Measurements from ENCODE around the gene ALMS1.
"Not testable (repeated sequence)": the region's sequence is repeated elsewhere in the genome, so short reads cannot be mapped to it uniquely, and the experiment has no call there.

Gene ALMS1

DNA sequence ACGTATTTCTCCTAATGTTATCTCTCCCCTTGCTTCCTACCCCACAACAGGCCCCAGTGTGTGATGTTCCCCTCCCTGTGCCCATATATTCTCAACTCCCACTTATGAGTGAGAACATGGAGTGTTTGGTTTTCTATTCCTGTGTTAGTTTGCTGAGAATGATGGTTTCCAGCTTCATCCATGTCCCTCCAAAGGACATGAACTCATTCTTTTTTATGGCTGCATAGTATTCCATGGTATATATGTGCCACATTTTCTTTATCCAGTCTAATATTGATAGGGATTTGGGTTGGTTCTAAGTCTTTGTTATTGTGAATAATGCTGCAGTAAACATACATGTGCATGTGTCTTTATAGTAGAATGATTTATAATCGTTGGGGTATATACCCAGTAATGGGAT lies 119.2 kb downstream of the ALMS1 start:
- DNase-seq = not testable (repeated sequence)

DNA sequence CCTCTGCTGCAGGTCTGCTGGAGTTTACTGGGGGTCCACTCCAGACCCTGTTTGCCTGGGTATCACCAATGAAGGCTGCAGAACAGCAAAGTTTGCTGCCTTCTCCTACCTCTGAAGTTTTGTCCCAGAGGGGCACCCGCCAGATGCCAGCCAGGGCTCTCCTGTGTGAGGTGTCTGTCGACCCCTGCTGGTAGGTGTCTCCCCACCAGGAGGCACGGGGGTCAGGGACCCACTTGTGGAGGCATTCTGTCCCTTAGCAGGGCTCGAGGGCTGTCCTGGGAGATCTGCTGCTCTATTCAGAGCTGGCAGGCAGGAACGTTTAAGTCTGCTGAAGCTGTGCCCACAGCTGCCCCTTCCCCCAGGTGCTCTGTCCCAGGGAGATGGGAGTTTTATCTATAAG lies 124.8 kb downstream of the ALMS1 start:
- DNase-seq = not testable (repeated sequence)

DNA sequence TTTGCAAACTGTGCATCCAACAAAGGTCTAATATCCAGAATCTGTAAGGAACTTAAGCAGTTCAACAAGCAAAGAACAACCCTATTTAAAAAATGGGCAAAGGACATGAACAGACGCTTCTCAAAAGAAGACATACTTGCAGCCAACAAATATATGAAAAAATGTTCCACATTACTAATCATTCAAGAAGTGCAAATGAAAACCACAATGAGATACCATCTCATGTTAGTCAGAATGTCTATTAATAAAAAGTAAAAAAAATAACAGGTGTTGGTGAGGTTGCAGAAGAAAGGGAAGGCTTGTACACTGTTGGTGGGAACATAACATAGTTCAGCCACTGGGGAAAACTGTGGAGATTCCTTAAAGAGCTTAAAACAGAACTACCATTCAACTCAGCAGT lies 130.4 kb downstream of the ALMS1 start:
- peak; percentile 7 for DNase-seq

DNA sequence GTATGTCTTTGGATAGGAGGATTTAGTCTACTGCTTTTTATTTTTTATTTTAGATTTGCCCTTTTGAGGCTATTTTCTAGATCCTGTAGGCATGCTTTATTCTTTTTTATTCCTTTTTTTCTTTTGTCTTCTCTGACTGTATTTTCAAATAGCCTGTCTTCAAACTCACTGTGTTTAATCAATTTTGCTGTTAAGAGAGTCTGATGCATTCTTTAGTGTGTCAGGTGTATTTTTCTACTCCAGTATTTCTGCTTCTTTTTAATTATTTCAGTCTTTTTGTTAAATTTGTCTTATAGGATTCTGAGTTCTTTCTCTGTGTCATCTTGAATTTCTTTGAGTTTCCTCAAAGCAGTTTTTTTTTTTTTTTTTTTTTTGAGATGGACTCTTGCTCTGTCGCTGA lies 143.1 kb downstream of the ALMS1 start:
- no peak for DNase-seq

DNA sequence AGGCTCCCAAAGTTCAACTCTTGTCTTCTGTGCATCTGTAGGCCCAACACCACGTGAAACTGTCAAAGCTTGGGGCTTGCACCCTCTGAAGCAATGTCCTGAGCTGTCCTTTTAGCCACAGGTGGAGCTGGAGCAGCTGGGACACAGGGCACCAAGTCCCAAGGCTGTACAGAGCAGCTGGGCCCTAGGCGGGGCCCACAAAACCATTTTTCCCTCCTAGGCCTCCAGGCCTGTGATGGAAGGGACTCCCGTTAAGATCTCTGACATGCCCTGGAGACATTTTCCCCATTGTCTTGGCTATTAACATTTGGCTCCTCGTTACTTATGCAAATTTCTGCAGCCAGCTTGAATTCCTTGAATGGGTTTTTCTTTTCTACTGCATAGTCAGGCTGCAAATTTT lies 145.1 kb downstream of the ALMS1 start:
- not testable (repeated sequence) for DNase-seq

DNA sequence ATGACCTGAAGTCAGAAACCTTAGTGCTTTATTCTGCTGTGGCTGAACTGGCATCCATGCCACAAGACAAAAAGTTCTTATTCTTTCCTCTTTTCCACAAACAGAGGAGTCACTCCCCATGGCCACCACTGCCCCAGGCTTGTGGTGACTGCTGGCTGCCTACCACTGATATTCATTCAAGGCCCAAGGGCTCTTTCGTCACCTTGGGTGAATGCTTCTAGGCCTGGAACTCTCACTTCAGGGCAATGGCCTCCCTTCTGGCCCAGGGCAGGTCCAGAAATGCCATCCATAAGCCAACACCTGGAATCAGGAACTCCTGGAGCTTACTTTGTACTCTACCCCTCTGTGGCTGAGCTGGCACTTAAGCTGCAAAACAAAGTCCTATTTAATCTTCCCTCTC lies 146.7 kb downstream of the ALMS1 start:
- no peak for DNase-seq

DNA sequence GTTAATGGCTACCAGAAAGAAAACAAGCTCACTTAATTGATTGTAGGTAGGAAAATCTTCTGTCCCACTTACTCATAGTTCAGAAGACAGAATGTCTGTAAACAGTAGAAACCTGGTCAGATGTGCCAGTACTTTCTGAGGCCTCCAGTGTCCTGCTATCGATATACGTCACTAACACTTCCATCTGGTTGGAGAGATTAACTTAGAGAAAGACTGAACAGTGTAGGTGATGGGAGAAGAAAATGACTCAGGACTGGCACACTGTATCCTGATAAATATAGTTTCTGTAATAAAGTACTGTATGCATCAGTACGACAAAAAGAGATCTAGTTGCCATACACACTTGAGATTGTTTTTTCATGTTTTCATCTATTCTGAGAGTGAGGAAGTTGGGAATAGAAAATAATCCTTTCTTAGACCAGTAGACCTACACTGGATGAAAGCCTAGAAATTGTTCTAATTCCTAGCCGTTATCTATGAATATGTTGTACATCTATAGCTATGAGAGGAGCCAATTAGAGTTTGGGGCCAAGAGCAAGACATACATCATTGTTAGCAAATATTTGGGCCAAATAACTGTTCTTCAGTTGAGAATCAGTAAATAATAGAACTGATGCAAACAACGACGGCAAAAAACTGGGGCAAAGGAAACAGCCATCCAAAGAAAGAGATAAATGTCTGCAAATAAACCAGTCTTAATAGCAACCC lies 150.7 kb downstream of the ALMS1 start:
- DNase-seq = no peak

DNA sequence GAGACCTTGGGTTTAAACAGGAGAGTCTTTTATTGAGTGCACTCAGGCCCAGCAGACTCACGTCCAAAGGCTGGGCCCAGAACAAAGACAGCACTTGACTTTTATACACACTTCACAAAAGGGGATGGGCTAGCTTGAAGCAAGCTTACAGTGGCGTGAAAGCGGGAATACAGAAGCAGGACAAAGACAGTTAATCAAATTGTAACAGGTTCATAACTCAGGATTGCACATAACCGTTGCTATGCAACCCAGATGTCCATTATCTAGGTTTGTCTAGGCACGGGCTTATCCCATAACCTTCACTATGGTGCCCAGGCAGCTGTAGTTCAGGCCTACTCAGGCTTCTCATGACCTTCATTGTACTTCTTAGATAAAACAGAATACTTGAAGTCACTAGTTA lies 175.2 kb downstream of the ALMS1 start:
- peak; percentile 4 for DNase-seq

DNA sequence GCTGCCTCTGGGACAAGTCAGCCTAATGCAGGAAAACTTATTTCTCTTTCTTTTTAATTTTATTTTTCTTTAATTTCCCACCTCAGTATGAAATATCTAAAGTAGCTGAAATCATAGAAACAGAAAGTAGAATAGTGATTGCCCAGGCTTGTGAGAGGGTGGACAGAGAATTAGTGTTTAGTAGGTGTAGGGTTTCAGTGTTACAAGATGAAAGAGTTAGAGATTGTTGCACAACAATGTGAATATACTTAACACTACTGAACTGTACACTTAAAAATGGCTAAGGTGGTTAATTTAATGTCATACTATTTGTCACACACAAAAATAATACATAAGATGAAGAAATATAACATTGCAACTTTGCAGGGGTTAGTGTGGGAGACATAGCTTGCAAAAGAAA lies 175.8 kb downstream of the ALMS1 start:
- DNase-seq = no peak

DNA sequence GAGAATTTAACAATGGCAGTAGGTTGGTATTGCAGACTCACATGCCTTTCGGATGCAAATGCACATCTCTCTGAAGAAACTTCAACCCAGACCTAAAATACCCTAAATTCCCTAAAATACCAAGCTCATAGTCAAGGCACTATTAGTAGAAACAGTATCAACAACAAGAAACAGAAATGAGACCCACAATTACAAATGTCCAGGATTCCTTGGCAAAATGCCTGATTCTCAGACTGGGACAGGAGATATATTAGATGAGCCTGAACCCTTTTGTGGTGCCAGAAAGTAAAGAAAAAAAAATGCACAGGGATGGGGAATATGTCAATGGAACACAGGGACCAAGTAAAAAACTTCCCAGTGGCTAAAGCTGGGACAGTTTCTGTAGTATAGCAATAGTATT lies 179.3 kb downstream of the ALMS1 start:
- no peak for DNase-seq

DNA sequence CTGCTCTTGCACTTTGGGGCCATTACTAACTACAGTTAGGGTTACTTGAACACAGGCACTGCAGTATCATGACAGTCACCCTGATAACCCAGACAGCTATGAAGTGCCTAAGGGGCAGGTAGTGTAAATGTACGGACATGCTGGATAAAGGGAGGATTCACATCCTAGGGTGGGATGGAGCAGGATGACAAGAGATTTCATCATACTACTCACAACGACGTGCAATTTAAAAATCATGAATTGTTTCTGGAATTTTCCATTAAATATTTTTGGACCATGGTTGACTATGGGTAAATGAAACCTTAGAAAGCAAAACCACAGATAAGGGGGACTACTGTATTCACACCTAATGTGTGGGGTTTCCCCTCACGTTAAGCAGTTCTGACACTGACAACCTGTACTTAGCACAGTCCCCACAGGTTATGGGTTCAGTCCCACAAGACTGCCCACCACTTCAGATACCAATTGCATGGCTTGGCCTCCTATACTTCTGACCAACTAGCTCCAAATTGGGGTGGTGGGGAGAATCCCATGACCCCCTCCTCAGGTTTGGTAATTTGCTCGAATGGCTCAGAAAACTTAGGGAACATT lies 180.7 kb downstream of the ALMS1 start:
- DNase-seq = no peak

DNA sequence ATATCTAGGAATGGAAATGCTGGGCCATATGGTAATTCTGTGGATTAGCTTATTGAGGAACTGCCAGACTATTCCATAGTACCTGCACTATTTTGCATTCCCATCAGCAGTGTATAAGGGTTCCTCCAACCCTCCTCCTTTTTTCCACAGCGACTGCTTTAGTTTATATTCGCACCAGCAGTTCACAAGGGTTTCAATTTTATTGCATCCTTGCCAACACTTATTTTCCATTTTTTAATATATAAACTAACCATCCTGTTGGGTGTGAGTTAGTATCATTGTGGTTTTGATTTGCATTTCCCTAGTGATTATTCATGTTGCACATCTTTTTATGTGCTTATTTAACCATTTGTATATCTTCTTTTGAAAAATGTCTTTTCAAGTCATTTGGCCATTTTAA lies 189.6 kb downstream of the ALMS1 start:
- no peak for DNase-seq

DNA sequence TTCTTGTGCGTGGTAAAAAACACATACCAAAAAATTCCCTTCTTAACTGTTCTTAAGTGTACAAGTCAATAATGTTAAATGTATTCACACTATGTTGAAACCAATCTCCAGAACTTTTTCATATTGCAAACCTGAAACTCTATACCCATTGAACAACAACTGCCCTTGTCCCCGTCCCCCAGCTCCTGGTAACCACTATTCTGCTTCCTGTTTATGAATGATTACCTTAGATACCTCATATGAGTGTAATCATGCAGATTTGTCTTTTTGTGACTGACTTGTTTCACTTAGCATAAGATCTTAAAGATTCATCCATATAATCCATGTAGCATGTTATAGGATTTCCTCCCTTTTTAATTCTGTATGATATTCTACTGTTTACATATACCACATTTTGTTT lies 196.7 kb downstream of the ALMS1 start:
- no peak for DNase-seq

DNA sequence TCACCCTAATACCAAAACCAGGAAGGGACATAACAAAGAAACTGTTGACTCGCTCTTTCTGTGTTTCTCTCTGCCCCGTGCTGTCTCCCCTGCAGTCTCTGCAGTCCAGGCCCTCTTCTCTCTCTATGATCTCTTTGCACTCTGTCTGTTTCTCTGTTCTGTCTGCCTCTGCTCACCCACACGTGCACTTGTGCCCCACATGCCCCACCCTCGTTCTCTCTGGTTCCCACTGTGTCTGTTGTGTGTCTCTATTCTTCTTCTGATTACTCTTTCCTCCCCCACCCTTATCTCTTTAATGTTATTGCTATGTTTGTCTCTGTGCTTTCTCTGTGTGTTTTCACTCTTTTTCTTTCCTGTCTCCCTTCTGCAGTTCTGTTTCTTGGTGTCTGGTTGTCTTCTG lies 202.5 kb downstream of the ALMS1 start:
- DNase-seq = peak; percentile 42

DNA sequence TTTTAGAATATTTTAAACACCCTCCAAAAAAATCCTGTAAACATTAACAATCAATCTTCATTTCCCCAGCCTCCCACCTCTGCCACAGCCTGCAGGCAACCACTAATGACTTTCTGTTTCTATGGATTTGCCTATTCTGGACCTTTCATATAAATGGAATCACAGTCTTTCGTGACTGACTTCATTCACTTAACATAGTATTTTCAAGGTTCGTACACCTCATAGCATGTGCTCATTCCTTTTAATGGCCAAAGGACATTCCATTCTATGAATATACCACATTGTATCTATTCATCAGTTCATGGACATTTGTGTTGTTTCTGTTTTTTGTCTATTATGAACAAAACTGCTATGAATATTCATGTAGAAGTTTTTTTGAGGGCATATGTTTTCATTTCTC lies 208.0 kb downstream of the ALMS1 start:
- DNase-seq = no peak

DNA sequence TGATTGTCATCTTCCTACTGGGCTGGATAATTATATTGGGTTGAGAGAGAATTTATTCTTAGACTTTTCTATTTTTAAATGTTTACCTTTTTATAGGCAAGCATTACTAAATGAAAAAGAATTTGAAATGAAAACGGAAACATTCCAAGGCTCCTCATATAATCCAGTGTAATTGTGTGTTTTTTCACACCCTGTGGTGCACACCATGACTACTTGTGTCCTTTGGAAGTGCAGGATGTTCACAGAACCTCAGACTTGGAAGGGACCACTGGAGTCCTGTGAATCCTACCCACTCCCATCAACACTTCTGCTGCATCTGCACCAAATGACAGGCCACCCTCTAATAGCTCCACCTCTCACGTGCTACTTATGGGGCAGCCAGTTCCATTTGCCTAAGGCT lies 208.6 kb downstream of the ALMS1 start:
- no peak for DNase-seq

DNA sequence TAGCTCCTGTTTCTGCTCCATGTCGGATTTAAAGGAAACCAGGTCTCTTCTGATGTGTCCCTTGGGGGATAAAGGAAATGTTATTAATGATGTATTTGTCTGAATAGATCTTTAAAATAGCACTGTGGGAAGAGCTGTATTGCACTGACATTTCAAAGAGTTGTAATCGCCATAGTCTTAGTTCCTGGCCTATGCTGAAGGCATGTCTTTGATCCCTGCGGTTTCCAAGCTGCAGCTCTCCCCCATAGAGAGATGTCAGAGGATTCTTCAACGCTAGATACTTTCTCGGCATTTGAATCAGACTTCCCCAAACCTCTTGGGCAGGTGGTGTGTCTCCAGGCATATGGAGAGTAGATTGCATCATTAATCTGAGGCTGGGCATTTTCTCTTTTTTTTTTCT lies 216.1 kb downstream of the ALMS1 start:
- DNase-seq = no peak

DNA sequence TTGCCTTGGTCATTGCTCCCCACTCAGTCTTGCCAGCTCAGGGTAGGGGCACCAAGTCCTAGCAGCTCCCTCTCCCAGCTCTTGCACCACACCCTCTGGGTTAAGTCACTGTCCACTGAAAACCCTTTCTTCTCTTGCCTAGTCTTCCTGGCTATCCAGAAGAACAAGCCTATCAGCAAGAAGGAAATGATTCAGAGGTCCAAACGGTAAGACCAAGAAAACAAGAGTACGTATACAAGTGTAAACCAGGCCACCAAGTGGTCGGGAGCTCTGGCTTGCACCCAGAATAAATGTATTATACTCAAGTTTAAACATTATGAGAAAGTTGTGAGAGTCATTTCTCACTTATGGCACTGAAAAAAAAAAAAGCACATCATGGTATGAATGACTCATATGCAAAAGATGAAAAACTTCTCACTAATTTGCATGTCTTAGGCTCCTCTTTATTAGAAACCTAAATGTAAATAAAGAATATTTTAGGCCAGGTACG lies 217.5 kb downstream of the ALMS1 start:
- not testable (repeated sequence) for DNase-seq

DNA sequence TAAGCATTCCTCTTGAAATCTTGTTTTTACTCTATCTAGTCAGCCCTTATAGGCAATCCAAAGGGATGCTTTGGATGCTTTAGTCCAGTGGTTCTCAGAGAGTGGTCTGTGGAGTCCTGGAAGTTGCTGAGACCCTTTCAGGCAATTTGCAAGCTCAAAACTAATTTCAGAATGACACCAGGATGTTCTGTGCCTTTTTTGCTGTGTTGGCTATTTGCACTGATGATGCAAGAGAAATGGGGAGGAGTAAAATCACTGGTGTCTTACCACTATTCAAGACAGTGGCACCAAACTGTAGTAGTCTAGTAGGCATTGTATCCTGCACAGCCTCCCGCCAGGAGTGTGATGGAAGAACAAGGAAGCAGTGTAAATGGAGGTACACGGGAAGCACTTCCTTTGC lies 219.0 kb downstream of the ALMS1 start:
- DNase-seq = not testable (repeated sequence)

DNA sequence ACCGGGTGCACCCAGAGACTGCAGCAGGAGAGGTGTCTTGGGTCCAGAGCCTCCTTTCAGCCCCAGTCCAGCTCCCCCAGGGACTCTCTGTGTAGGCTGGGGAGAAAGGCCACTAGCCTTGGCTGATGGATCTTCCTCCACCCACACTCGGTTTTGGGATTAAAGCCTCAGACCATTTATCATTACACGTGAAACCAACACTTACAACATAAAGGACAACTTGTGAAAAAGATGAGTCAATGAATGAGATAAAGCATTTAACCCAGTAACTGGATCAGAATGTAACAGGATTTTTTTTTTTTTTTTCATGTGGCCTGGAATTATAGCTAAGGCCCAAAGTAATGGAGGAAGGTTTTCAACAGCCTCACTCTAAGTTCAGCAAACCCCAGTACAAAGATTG lies 224.5 kb downstream of the ALMS1 start:
- no peak for DNase-seq

DNA sequence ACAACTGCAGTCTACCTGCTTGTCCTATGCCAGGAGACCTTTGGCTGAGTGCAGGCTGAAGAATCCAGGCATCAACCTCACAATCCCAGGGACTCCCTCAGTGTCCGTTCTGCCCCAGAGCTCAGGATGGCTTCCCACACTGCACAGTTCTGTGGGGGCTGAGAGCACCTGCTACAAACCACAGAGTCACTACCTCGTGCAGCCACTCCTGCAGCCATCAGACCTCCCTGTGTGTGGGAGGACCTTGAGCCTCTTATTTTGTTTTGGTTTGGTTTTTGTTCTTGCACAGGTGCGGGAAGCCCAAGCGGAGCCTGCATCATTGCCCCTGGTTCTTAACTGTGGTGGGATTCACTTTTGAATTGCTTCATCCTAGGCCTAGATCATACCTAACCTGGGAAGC lies 225.6 kb downstream of the ALMS1 start:
- DNase-seq = no peak

DNA sequence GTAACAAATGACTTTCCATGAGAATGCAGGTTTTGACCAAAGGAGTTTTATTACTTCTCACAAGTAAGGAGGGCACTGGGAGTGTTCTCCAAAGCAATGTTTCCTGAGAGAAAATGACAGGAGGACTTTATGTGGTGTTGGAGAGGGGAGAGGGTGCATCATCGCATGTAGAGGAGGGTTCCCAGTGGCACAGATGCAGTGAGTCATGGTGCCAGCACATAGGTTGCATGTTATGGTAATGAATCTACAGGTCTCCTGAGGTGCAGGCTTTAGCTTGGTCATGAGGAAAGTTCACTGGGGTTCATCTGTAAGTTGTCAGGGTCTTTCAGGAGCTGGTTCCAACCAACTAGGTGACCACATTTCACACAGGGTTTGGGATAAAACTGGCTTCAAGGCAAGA lies 226.2 kb downstream of the ALMS1 start:
- no peak for DNase-seq

DNA sequence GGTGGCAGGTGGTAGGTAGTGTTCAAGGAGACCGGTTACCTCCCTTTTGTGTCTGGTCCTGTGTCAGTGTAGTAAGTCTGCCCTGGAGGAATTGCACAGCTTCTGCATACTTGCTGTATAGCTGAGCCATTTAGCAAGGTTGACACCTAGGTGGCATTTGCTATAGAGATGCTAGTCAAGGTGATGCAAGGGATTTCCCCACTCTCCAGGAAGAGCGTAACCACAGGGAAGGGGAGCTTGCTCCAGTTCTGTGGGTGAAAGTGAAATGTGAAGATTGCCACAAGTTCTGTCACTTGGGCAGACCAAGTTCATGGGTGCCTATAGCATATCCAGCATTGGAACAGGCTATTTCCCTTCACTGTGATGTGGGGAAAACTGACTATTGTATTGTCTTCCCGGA lies 228.5 kb downstream of the ALMS1 start:
- DNase-seq = no peak

DNA sequence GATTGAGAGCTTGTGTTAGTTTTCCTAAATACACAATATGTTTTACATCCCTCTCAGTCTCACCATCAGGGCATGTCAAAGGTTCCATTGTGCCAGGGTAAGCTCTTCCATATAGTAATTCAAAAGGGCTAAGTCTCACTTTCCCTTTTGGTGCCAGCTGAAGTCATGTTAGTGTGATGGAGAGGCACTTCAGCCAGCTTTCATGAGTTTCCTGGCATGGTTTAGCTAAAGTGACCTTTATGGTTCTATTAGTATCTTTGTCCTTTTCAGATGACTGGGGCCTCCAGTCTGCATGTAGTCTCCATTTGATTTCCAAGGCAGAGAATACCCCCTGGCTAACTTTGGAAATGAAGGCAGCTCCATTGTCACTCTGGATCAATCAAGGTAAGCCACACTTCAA lies 229.4 kb downstream of the ALMS1 start:
- DNase-seq = no peak

DNA sequence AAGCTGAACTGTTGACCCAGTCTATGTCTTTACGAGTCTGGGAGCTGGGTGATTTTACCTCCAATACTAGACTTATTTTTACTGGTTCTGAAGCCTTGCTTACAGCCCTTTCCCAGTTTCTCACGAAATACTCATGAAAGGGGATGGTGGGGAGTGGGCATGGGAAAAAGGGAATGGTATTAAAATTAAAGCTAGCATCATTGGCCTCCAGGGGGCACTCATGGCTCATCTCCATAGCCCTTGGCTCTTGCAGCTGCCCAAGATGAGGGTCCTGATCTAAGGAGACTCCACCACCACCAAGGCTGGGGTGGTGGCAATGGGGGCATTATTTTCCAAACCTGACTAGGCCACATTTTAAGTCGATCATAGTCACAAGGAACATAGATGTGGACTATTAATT lies 234.3 kb downstream of the ALMS1 start:
- peak; percentile 23 for DNase-seq
